Body of pancreas (tissue), 4 donors: ENCODE results near the gene RASA3. TPM values are rescaled to one million over a fixed set of nuclear protein-coding genes. Genes with fewer than 3 reads are reported as not detected.
A peak's percentile ranks its signal among the peaks of the same experiment; 100 is the strongest.

Experiments
- ATAC-seq: fragments of 150-250 bp; one replicate; pipeline ENCODE4 v1.9.1; 2016
- DNase-seq, 4 donors: peaks; one replicate each; pipeline ENCODE4 v3.0.0-alpha.2; 2019
- H3K27ac ChIP-seq, 4 donors: fragments of 200-600 bp; sonication (generic); 1 replicate in 3 of 4; 2 replicates in 1 of 4; pipeline versions ENCODE4 v1.5.1 to v1.6.1; 2016 to 2019; ENCODE audit warnings: mild to moderate bottlenecking in 1 of 4, mixed read lengths in 1 of 4, moderate library complexity in 1 of 4
- H3K27me3 ChIP-seq, 2 donors: fragments of 200-600 bp; sonication (generic); one replicate each; pipeline ENCODE4 v1.6.0; 2016; ENCODE audit warnings: mild to moderate bottlenecking in 1 of 2
- H3K36me3 ChIP-seq, 2 donors: fragments of 200-600 bp; sonication (generic); replicated peaks in 1 of 2; 2 replicates each; pipeline ENCODE4 v1.5.1; 2016; ENCODE audit warnings: low read depth in 2 of 2; ENCODE audit not compliant: insufficient read depth in 1 of 2
- H3K4me1 ChIP-seq: fragments of 200-600 bp; sonication (generic); one replicate; pipeline ENCODE4 v1.6.0; 2016
- H3K4me3 ChIP-seq, 2 donors: fragments of 200-600 bp; sonication (generic); 1 replicate in 1 of 2; 2 replicates in 1 of 2; pipeline ENCODE4 v1.5.1; 2016 to 2019
- H3K9me3 ChIP-seq, 3 donors: fragments of 200-600 bp; sonication (generic); 1 replicate in 2 of 3; 2 replicates in 1 of 3; pipeline ENCODE4 v1.5.1; 2016
- CTCF ChIP-seq, 7 experiments: fragments of 450-650 bp in 4 of 7; fragments of 200-600 bp in 3 of 7; sonication (generic) in 3 of 7; IDR thresholded peaks; one replicate each; pipeline ENCODE4 v1.5.1; 2016 to 2019; ENCODE audit warnings: antibody characterized with exemption in 7 of 7
- POLR2A ChIP-seq, 3 donors: fragments of 450-650 bp; IDR thresholded peaks; one replicate each; pipeline ENCODE4 v1.6.1; 2016; ENCODE audit warnings: antibody characterized with exemption in 3 of 3, mild to moderate bottlenecking in 2 of 3
- WGBS, 2 donors: methylation state at CpG; one replicate each; pipeline ENCODE4 v1.1.5; 2017; 5-methylcytosine and 5-hydroxymethylcytosine counted together
- intact Hi-C: fragments of 100-400 bp; cut with DNase I; formaldehyde crosslinking; loops from one replicate; pipeline ENCODE4 v1.15.1; 2023
- total RNA-seq, 2 donors: library from RNA; depleted of rRNA; stranded (reverse); fragments of >200 nt; gene quantifications; one replicate each; pipeline ENCODE4 v1.1.0, GENCODE V29; 2016

Gene RASA3
- total RNA-seq, 2 donors from 2014 or later = 10.2 to 19.2 TPM

GRCh38 chr13:113934576-113934975, 197.8 kb downstream of the RASA3 start:
- H3K4me1 ChIP-seq = peaks cover 13% of the 10 kb centered on the region
- no peaks in the 10 kb centered on the region for H3K36me3 ChIP-seq
- no peaks in the 10 kb centered on the region for H3K9me3 ChIP-seq
- no peak for ATAC-seq
- no peak for DNase-seq
- H3K27ac ChIP-seq = no peak overlapping the region
- H3K4me3 ChIP-seq = no peak overlapping the region
- intact Hi-C loops = no loop called here
- 82 to 88% methylated on average over 12 to 14 of the region's 14 CpGs for WGBS, 2 donors
- no peak for TF ChIP-seq CTCF (IDR thresholded peaks at IDR 0.05)
- TF ChIP-seq POLR2A (IDR thresholded peaks at IDR 0.05) = no peak
- no peaks in the 10 kb centered on the region for H3K27me3 ChIP-seq

- H3K4me3 ChIP-seq = no peak overlapping the region
- H3K27me3 ChIP-seq = no peaks in the 10 kb centered on the region
- ATAC-seq (no peak), DNase-seq (no peak)
- H3K4me1 ChIP-seq = peaks cover 10% of the 10 kb centered on the region
- H3K27ac ChIP-seq = no peak overlapping the region
- no peaks in the 10 kb centered on the region for H3K9me3 ChIP-seq
- TF ChIP-seq POLR2A (IDR thresholded peaks at IDR 0.05) = no peak
- TF ChIP-seq CTCF (IDR thresholded peaks at IDR 0.05) = no peak
- no peaks in the 10 kb centered on the region for H3K36me3 ChIP-seq
- intact Hi-C loops = no loop called here
- 86 to 90% methylated on average over 21 to 22 of the region's 22 CpGs for WGBS, 2 donors
These were observed 198.5 kb downstream of the RASA3 start for GRCh38 chr13:113933901-113934300.

- peak in 1 of 4 donors; percentile 9 for DNase-seq
- TF ChIP-seq POLR2A (IDR thresholded peaks at IDR 0.05) (no peak), CTCF (IDR thresholded peaks at IDR 0.05) (no peak)
- no peaks in the 10 kb centered on the region for H3K9me3 ChIP-seq
- no peak overlapping the region for H3K4me3 ChIP-seq
- no peak overlapping the region for H3K27ac ChIP-seq
- 68 to 72% methylated on average over 16 of the region's 16 CpGs for WGBS, 2 donors
- no peaks in the 10 kb centered on the region for H3K27me3 ChIP-seq
- no peaks in the 10 kb centered on the region for H3K36me3 ChIP-seq
- intact Hi-C loops = no loop called here
- no peak for ATAC-seq
- peaks cover 8% of the 10 kb centered on the region for H3K4me1 ChIP-seq
These were observed 200.5 kb downstream of the RASA3 start for GRCh38 chr13:113931841-113932459.

- Histone ChIP-seq H3K27ac (no peak overlapping the region), H3K9me3 (no peaks in the 10 kb centered on the region), H3K36me3 (no peaks in the 10 kb centered on the region), H3K4me3 (no peak overlapping the region), H3K4me1 (peaks cover 8% of the 10 kb centered on the region), H3K27me3 (no peaks in the 10 kb centered on the region)
- TF ChIP-seq CTCF (IDR thresholded peaks at IDR 0.05) = no peak
- no peak for TF ChIP-seq POLR2A (IDR thresholded peaks at IDR 0.05)
- DNase-seq (peak in 1 of 4 donors; percentile 7), ATAC-seq (no peak)
- 80 to 87% methylated on average over 28 to 36 of the region's 36 CpGs for WGBS, 2 donors
- intact Hi-C loops = no loop called here
These were observed 201.5 kb downstream of the RASA3 start for GRCh38 chr13:113930671-113931637.
